K562 (cell line): ENCODE measurements around the gene YIF1A.

Source experiments
- ESRRA ChIP-seq: fragments of 450-650 bp; IDR thresholded peaks from 2 replicates; pipeline ENCODE4 v1.6.1; 2014; ENCODE audit warnings: low read depth, mild to moderate bottlenecking, moderate library complexity, borderline replicate concordance
- KDM4B ChIP-seq, 2 experiments: fragments of 450-650 bp in 1 of 2; sonication (generic) in 1 of 2; IDR thresholded peaks; 2 replicates each; pipeline ENCODE4 v1.6.1; 2016 to 2017; ENCODE audit warnings: borderline replicate concordance in 2 of 2, antibody characterized with exemption in 1 of 2, low read depth in 1 of 2, mild to moderate bottlenecking in 1 of 2
- NR2C2 ChIP-seq, 2 experiments: fragments of 200-800 bp in 1 of 2; sonication (Bioruptor generic) in 1 of 2; sonication (generic) in 1 of 2; formaldehyde crosslinking in 1 of 2; IDR thresholded peaks; 2 replicates each; pipeline versions ENCODE4 v1.6.1 to v1.8.0; 2016 to 2022; ENCODE audit warnings: mild to moderate bottlenecking in 1 of 2, missing compliant biosample characterization in 1 of 2, missing genetic modification characterization in 1 of 2, missing genetic modification reagents in 1 of 2
- POLR2A ChIP-seq: fragments of 450-650 bp; conservative IDR thresholded peaks from 2 replicates; pipeline ENCODE4 v1.6.1; 2016
- TCF7L2 ChIP-seq: fragments of 150-350 bp; IDR thresholded peaks from 2 replicates; pipeline ENCODE4 v1.6.1; 2016; ENCODE audit warnings: low read depth, mild to moderate bottlenecking, low read length, moderate library complexity
- ZFP91 ChIP-seq: sonication (generic); formaldehyde crosslinking; IDR thresholded peaks from 2 replicates; pipeline ENCODE4 v1.8.0; 2022; ENCODE audit warnings: mild to moderate bottlenecking, missing genetic modification reagents
- TF ChIP-seq, protein P1 (sequence below), 3 experiments: IDR thresholded peaks in 2 of 3; conservative IDR thresholded peaks in 1 of 3; 2 replicates each; pipeline ENCODE4 v1.5.1; 2011 to 2012; ENCODE audit warnings: low read length in 3 of 3, mild to moderate bottlenecking in 3 of 3, control low read depth in 2 of 3, improper control_type of control experiment in 1 of 3, inconsistent platforms in 1 of 3, low read depth in 1 of 3, mixed read lengths in 1 of 3, moderate library complexity in 1 of 3; ENCODE audit not compliant: insufficient read depth in 2 of 3

DNA sequence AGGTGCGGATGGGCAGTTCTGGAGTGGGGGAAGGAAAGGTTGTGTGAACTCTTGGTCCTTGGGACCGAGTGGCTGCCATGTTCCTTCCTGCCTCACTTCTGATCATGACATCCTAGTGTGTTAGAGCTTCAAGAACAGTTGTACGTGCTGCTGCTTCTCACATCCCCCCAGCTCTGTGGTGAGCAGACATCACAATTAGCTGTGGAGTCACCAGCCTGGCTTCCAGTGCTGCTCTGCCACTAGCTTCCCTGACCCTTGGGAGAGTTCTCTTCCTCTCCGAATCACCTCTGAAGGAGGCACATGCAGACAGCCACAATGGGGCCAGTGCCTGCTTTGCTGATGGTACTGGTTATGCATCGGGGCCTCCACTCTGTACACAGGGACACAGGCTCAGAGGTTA, 26.8 kb downstream of the YIF1A start:
- TF ChIP-seq KDM4B (IDR thresholded peaks at IDR 0.05; ENCODE audit: borderline replicate concordance in 2 of 2, low read depth in 1 of 2) (no peak), ESRRA (no peak), NR2C2 (CRISPR knock-in tag; IDR thresholded peaks at IDR 0.05) (no peak), NR2C2 (tag; IDR thresholded peaks at IDR 0.05) (no peak), TCF7L2 (no peak), POLR2A (no peak), ZFP91 (CRISPR knock-in tag) (no peak)
- TF ChIP-seq, protein P1, sequence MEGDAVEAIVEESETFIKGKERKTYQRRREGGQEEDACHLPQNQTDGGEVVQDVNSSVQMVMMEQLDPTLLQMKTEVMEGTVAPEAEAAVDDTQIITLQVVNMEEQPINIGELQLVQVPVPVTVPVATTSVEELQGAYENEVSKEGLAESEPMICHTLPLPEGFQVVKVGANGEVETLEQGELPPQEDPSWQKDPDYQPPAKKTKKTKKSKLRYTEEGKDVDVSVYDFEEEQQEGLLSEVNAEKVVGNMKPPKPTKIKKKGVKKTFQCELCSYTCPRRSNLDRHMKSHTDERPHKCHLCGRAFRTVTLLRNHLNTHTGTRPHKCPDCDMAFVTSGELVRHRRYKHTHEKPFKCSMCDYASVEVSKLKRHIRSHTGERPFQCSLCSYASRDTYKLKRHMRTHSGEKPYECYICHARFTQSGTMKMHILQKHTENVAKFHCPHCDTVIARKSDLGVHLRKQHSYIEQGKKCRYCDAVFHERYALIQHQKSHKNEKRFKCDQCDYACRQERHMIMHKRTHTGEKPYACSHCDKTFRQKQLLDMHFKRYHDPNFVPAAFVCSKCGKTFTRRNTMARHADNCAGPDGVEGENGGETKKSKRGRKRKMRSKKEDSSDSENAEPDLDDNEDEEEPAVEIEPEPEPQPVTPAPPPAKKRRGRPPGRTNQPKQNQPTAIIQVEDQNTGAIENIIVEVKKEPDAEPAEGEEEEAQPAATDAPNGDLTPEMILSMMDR (IDR thresholded peaks at IDR 0.05 in 2 of 3, conservative IDR thresholded peaks at IDR 0.05 in 1 of 3; ENCODE audit: insufficient read depth in 2 of 3, low read depth in 1 of 3, low read length in 3 of 3), result no peak
